Common myeloid progenitor, CD34-positive (primary cell): ENCODE data around the gene GTF2A1.

ENCODE experiments used
- CTCF ChIA-PET: fragments of 350-600 bp; sonication (Branson Sonifier 250); formaldehyde crosslinking; loops from one replicate; lab custom pipeline; 2021; ENCODE audit warnings: antibody characterized with exemption; lab: Charles Lee
- POLR2A ChIA-PET: fragments of 350-600 bp; sonication (Branson Sonifier 250); formaldehyde crosslinking; loops from one replicate; lab custom pipeline; 2021; ENCODE audit warnings: antibody characterized with exemption; lab: Charles Lee
- DNase-seq, 3 donors: peaks; one replicate each; pipeline versions ENCODE4 v3.0.0 to v3.0.0-alpha.2; 2013
- H3K27ac ChIP-seq, 2 experiments: 1 replicate in 1 of 2; 2 replicates in 1 of 2; pipeline ENCODE4 v1.7.0; 2013; ENCODE audit warnings: inconsistent platforms in 2 of 2, low read length in 2 of 2, mild to moderate bottlenecking in 2 of 2, low read depth in 1 of 2, moderate library complexity in 1 of 2; ENCODE audit not compliant: severe bottlenecking in 2 of 2, insufficient read depth in 1 of 2, poor library complexity in 1 of 2
- H3K27me3 ChIP-seq, 5 experiments: replicated peaks in 2 of 5; 1 replicate in 3 of 5; 2 replicates in 2 of 5; pipeline versions ENCODE4 v1.6.1 to v1.7.0; 2013; ENCODE audit warnings: low read length in 4 of 5, mild to moderate bottlenecking in 2 of 5, moderate library complexity in 2 of 5, inconsistent platforms in 1 of 5; ENCODE audit not compliant: insufficient read depth in 5 of 5, control insufficient read depth in 4 of 5
- H3K36me3 ChIP-seq, 4 experiments: 1 replicate in 2 of 4; 2 replicates in 2 of 4; pipeline versions ENCODE4 v1.6.1 to v1.7.0; 2013; ENCODE audit warnings: low read length in 3 of 4, control low read depth in 1 of 4, mild to moderate bottlenecking in 1 of 4; ENCODE audit not compliant: control insufficient read depth in 4 of 4, insufficient read depth in 4 of 4
- H3K4me1 ChIP-seq, 4 experiments: 1 replicate in 3 of 4; 2 replicates in 1 of 4; pipeline versions ENCODE4 v1.6.1 to v1.7.1; 2013; ENCODE audit warnings: low read length in 3 of 4, mild to moderate bottlenecking in 3 of 4, control low read depth in 1 of 4, inconsistent platforms in 1 of 4, moderate library complexity in 1 of 4; ENCODE audit not compliant: control insufficient read depth in 4 of 4, insufficient read depth in 4 of 4; ENCODE audit errors: control extremely low read depth in 1 of 4
- H3K4me3 ChIP-seq, 7 experiments: 1 replicate in 4 of 7; 2 replicates in 3 of 7; pipeline versions ENCODE4 v1.5.1 to v1.7.0; 2013; ENCODE audit warnings: mild to moderate bottlenecking in 7 of 7, low read length in 6 of 7, moderate library complexity in 6 of 7, inconsistent platforms in 2 of 7, low read depth in 2 of 7, control low read depth in 1 of 7; ENCODE audit not compliant: insufficient read depth in 4 of 7, control insufficient read depth in 1 of 7; ENCODE audit errors: extremely low read depth in 1 of 7
- H3K9me3 ChIP-seq, 5 experiments: 1 replicate in 4 of 5; 2 replicates in 1 of 5; pipeline versions ENCODE4 v1.6.1 to v1.7.1; 2013; ENCODE audit warnings: low read length in 4 of 5, mild to moderate bottlenecking in 2 of 5, inconsistent platforms in 1 of 5, low read depth in 1 of 5, moderate library complexity in 1 of 5; ENCODE audit not compliant: control insufficient read depth in 4 of 5, insufficient read depth in 2 of 5; ENCODE audit errors: control extremely low read depth in 1 of 5
- WGBS: methylation state at CpG from one replicate; pipeline ENCODE4 v1.1.5; 2013; ENCODE audit not compliant: insufficient coverage; 5-methylcytosine and 5-hydroxymethylcytosine counted together

The GTF2A1 gene

DNA sequence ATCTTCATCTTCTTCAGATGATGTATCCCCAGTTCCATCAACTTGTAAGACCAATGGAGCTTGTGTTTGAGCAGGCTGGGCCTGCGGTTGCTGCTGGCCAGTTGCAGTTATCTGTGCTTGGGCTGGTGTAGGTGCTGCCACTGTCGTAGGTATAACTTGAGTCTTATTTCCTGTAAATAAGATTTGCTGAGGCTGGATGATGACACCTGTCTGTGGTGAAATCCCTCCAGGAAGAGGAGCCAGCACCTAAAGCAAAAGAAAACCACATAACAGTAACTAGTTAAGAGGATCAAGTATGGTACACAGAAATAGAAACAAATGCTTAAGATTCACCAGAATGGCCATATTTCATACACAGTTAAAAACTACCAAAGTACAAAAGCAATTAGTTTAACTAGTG lies 28.2 kb downstream of the GTF2A1 start:
- peaks cover 17 to 64% (median 30%) of the 10 kb centered on the region in 4 experiments for H3K36me3 ChIP-seq
- H3K4me3 ChIP-seq, result no peak overlapping the region

DNA sequence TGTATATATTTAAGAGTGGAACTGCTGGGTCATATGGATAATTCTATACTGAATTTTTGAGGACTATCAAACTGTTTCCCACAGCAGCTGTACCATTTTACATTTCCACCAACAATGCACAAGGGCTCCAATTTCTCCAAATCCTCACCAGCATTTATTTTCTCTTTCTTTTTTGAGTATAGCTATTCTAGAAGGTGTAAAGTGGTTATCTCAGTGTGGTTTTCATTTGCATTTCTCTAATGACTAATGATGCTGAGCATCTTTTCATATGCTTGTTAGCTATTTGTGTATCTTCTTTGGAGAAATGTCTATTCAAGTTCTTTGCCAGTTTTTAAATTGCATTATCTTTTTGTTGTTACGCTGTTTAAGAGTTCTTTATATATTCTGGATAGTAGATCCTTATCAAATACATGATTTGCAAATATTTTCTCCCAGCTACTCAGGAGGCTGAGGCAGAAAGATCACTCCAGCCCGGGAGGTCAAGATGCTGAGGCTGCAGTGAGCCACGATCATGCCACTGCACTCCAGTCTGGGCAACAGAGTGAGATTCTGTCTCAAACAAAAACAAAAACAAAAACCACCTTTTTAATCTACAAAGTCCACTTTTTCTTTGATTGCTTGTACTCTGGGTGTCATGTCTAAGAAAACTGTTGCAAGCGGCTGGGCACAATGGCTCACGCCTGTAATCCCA lies 32.8 kb downstream of the GTF2A1 start:
- CTCF ChIA-PET, result interaction anchor here (1.1 to 1.5 kb wide), 2 partner anchors 21 to 191 kb away, joined by 3 to 4 read pairs; no protein-coding TSS in a partner anchor

More for the DNA sequence above, 28.2 kb downstream of the GTF2A1 start:
- H3K9me3 ChIP-seq, result peaks cover 0 to 1% (median 0%) of the 10 kb centered on the region in 5 experiments
- no peak overlapping the region for H3K27ac ChIP-seq
- no peak for DNase-seq
- 100% methylated on average over 1 of the region's 2 CpGs for WGBS
- ChIA-PET POLR2A (interaction anchor here (0.6 kb wide), 2 partner anchors 22 to 168 kb away, joined by 3 to 6 read pairs; no protein-coding TSS in a partner anchor), CTCF (interaction anchor here (0.7 to 1.0 kb wide), 2 partner anchors 22 to 183 kb away, joined by 3 to 4 read pairs; no protein-coding TSS in a partner anchor)
- no peaks in the 10 kb centered on the region for H3K4me1 ChIP-seq
- H3K27me3 ChIP-seq, result no peaks in the 10 kb centered on the region

DNA sequence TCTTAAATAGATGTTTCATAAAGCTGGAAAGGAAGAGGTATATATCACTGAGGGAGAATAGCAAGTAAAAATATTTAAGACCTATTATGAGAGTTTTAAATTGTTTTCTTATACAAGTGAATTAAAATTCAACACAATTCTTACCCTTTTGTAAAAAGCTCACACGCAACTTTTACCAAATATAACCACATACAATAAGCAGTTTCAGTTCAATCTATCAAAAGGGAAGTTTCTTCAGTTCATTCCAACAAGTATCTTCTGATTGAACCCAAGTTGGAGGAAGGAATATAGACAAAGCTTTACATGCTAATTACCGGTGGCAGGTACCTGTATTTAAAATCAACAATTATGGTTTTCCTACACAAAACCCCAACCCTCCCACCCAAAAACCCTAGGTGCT lies 41.1 kb downstream of the GTF2A1 start:
- Histone ChIP-seq H3K4me3 (no peak overlapping the region), H3K36me3 (peaks cover 4 to 20% (median 17%) of the 10 kb centered on the region in 4 experiments), H3K9me3 (no peaks in the 10 kb centered on the region), H3K27me3 (no peaks in the 10 kb centered on the region), H3K4me1 (peaks cover 0 to 19% (median 10%) of the 10 kb centered on the region in 4 experiments), H3K27ac (no peak overlapping the region)
- no peak for DNase-seq
- ChIA-PET CTCF (interaction anchor here (0.9 to 1.8 kb wide), 3 partner anchors 9 to 14 kb away, joined by 3 to 8 read pairs (median 5); no protein-coding TSS in a partner anchor), POLR2A (no interaction called here)
- 86% methylated on average over 1 of the region's 2 CpGs for WGBS

More for the DNA sequence above, 32.8 kb downstream of the GTF2A1 start:
- no peak overlapping the region for H3K27ac ChIP-seq
- no peak overlapping the region for H3K4me3 ChIP-seq
- H3K36me3 ChIP-seq, result peaks cover 12 to 50% (median 25%) of the 10 kb centered on the region in 4 experiments
- H3K27me3 ChIP-seq, result no peaks in the 10 kb centered on the region
- no peak for DNase-seq
- POLR2A ChIA-PET, result no interaction called here
- H3K4me1 ChIP-seq, result no peaks in the 10 kb centered on the region
- 95% methylated on average over 4 of the region's 5 CpGs for WGBS
- peaks cover 0 to 1% (median 0%) of the 10 kb centered on the region in 5 experiments for H3K9me3 ChIP-seq

DNA sequence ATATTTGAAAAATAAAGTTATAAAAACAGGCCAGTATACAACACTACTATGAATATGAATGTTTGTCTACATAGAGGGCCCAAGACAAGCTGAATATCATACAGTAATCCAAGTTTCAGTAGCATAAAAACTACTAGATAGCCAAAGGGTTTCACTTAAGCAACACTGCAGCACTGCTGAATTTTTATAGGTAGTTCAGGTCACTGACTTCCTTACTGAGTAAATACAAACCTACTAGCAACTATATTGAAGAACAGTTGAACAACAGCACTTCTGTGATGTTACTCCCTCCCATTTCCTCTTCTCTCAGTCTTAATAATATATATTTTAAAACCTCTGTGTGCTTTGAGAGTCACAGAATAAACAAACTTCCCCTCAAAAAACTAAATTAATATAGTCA lies 42.7 kb downstream of the GTF2A1 start:
- H3K4me3 ChIP-seq, result peak overlapping the region in 2 of 7 experiments; percentile 51 to 62
- no peaks in the 10 kb centered on the region for H3K27me3 ChIP-seq
- peak in 1 of 3 donors; percentile 15 for DNase-seq
- H3K36me3 ChIP-seq, result peaks cover under 1 to 13% (median 9%) of the 10 kb centered on the region in 4 experiments
- H3K9me3 ChIP-seq, result no peaks in the 10 kb centered on the region
- H3K4me1 ChIP-seq, result peaks cover 0 to 19% (median 10%) of the 10 kb centered on the region in 4 experiments
- CTCF ChIA-PET, result interaction anchor here (1.4 to 1.8 kb wide), 3 partner anchors 8 to 25 kb away, joined by 3 to 8 read pairs (median 3); no protein-coding TSS in a partner anchor
- POLR2A ChIA-PET, result no interaction called here
- peak overlapping the region; percentile 6 to 51 for H3K27ac ChIP-seq

- Histone ChIP-seq H3K9me3 (no peaks in the 10 kb centered on the region), H3K4me1 (peaks cover 0 to 19% (median 10%) of the 10 kb centered on the region in 4 experiments), H3K27ac (peak overlapping the region in 1 of 2 experiments; percentile 30), H3K27me3 (no peaks in the 10 kb centered on the region), H3K36me3 (peaks cover 0 to 10% (median 7%) of the 10 kb centered on the region in 4 experiments), H3K4me3 (peak overlapping the region in 3 of 7 experiments; percentile 24 to 62 (median 51))
- no CpG with 5 or more reads among the region's 1 CpG for WGBS
- DNase-seq, result peak in 2 of 3 donors; percentile 5 to 11
- POLR2A ChIA-PET, result interaction anchor here (1.1 kb wide), 1 partner anchor 46 kb away, joined by 5 read pairs; no protein-coding TSS in a partner anchor
- CTCF ChIA-PET, result interaction anchor here (1.1 to 3.1 kb wide), 4 partner anchors 9 to 181 kb away, joined by 3 to 12 read pairs (median 4); no protein-coding TSS in a partner anchor
Measured at GRCh38 chr14:81177225-81177624, 43.5 kb downstream of the GTF2A1 start.

GRCh38 chr14:81176241-81176640 lies 44.5 kb downstream of the GTF2A1 start:
- peaks cover 0 to 19% (median 10%) of the 10 kb centered on the region in 4 experiments for H3K4me1 ChIP-seq
- CTCF ChIA-PET, result interaction anchor here (1.1 to 3.1 kb wide), 3 partner anchors 9 to 180 kb away, joined by 3 to 12 read pairs (median 4); no protein-coding TSS in a partner anchor
- no peaks in the 10 kb centered on the region for H3K9me3 ChIP-seq
- H3K36me3 ChIP-seq, result peaks cover 0 to 5% (median 3%) of the 10 kb centered on the region in 4 experiments
- H3K27me3 ChIP-seq, result no peaks in the 10 kb centered on the region
- H3K27ac ChIP-seq, result peak overlapping the region in 1 of 2 experiments; percentile 52
- WGBS, result no CpG with 5 or more reads among the region's 3 CpGs
- no peak overlapping the region for H3K4me3 ChIP-seq
- POLR2A ChIA-PET, result interaction anchor here (1.1 kb wide), 1 partner anchor 47 kb away, joined by 5 read pairs; no protein-coding TSS in a partner anchor
- peak; percentile 47 to 86 (median 83) for DNase-seq
